Measurements from ENCODE around the gene NPIPB6.
"Not testable (repeated sequence)": the region's sequence is repeated elsewhere in the genome, so short reads cannot be mapped to it uniquely, and the experiment has no call there.

NPIPB6 gene

GRCh38 chr16:28338230-28338629, 25.1 kb downstream of the NPIPB6 start:
- H3K9ac ChIP-seq (ENCODE audit: low read depth, low read length); H3K4me3 ChIP-seq (ENCODE audit: low read length); H3K4me1 ChIP-seq (ENCODE audit: insufficient read depth, low read length); H3K27ac ChIP-seq (ENCODE audit: low read depth, low read length); H3K27me3 ChIP-seq (ENCODE audit: insufficient read depth, low read length); H3K36me3 ChIP-seq (ENCODE audit: insufficient read depth, low read length); H3K9me3 ChIP-seq (ENCODE audit: insufficient read depth, low read depth, low read length): not testable (repeated sequence)
- 87% methylated on average over 3 of the region's 6 CpGs for WGBS

GRCh38 chr16:28336940-28337710, 26.2 kb downstream of the NPIPB6 start:
- WGBS = 97% methylated on average over 3 of the region's 5 CpGs
- H3K36me3 ChIP-seq (ENCODE audit: insufficient read depth, low read length); H3K27me3 ChIP-seq (ENCODE audit: insufficient read depth, low read length); H3K4me1 ChIP-seq (ENCODE audit: insufficient read depth, low read length); H3K9ac ChIP-seq (ENCODE audit: low read depth, low read length); H3K27ac ChIP-seq (ENCODE audit: low read depth, low read length); H3K9me3 ChIP-seq (ENCODE audit: insufficient read depth, low read depth, low read length); H3K4me3 ChIP-seq (ENCODE audit: low read length): not testable (repeated sequence)

GRCh38 chr16:28335678-28336077, 27.6 kb downstream of the NPIPB6 start:
- not testable (repeated sequence) for H3K4me3 ChIP-seq (ENCODE audit: low read length); H3K27me3 ChIP-seq (ENCODE audit: insufficient read depth, low read length); H3K27ac ChIP-seq (ENCODE audit: low read depth, low read length); H3K9ac ChIP-seq (ENCODE audit: low read depth, low read length); H3K36me3 ChIP-seq (ENCODE audit: insufficient read depth, low read length); H3K9me3 ChIP-seq (ENCODE audit: insufficient read depth, low read depth, low read length); H3K4me1 ChIP-seq (ENCODE audit: insufficient read depth, low read length)
- 85% methylated on average over 6 of the region's 8 CpGs for WGBS

DNA sequence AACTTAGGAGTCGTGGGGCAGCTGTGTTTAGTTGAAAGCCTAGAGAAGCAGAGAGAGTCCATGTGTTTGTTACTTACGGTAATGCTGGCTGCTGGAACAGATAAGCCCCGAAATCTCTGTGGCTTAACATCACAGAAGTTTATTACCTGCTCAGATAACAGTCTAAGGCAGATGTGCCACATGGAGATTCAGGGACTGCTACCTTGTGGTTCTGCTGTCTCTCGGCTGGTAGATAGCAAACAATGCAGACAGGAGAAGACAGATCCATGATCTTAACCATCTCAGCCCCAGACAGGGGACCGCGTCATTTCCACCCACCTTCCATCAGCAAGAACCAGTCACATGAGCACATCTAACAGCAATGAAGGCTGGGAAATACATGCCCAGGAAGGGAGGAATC, 30.7 kb downstream of the NPIPB6 start:
- H3K4me3 ChIP-seq (ENCODE audit: low read length); H3K4me1 ChIP-seq (ENCODE audit: insufficient read depth, low read length); H3K9ac ChIP-seq (ENCODE audit: low read depth, low read length); H3K36me3 ChIP-seq (ENCODE audit: insufficient read depth, low read length); H3K9me3 ChIP-seq (ENCODE audit: insufficient read depth, low read depth, low read length); H3K27ac ChIP-seq (ENCODE audit: low read depth, low read length); H3K27me3 ChIP-seq (ENCODE audit: insufficient read depth, low read length): not testable (repeated sequence)
- 83% methylated on average over 3 of the region's 6 CpGs for WGBS

GRCh38 chr16:28330981-28331380, 32.3 kb downstream of the NPIPB6 start:
- H3K9ac ChIP-seq (ENCODE audit: low read depth, low read length); H3K27me3 ChIP-seq (ENCODE audit: insufficient read depth, low read length); H3K4me3 ChIP-seq (ENCODE audit: low read length); H3K27ac ChIP-seq (ENCODE audit: low read depth, low read length); H3K36me3 ChIP-seq (ENCODE audit: insufficient read depth, low read length); H3K4me1 ChIP-seq (ENCODE audit: insufficient read depth, low read length); H3K9me3 ChIP-seq (ENCODE audit: insufficient read depth, low read depth, low read length): not testable (repeated sequence)
- 91% methylated on average over 2 of the region's 2 CpGs for WGBS

DNA sequence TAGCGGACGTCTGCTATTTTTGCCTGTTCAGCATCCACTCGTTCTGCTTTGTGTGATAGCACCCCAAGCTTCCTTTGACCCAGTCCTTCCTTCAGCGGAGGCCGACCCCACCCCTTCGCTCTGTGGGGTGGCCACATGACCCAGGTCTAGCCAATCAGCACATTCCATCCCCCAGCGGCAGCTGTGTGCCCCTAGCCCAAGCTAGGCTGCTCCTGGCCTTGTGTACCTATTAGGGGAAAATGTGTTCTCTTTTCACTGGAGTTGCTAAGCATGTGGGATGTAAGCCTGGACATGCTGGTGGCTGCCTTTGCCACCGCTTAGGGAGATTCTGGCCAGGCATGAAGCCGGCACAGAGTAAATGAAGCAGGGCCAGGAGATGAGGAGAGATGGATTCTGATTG, 33.1 kb downstream of the NPIPB6 start:
- not testable (repeated sequence) for H3K27ac ChIP-seq (ENCODE audit: low read depth, low read length); H3K4me3 ChIP-seq (ENCODE audit: low read length); H3K9me3 ChIP-seq (ENCODE audit: insufficient read depth, low read depth, low read length); H3K4me1 ChIP-seq (ENCODE audit: insufficient read depth, low read length); H3K36me3 ChIP-seq (ENCODE audit: insufficient read depth, low read length); H3K27me3 ChIP-seq (ENCODE audit: insufficient read depth, low read length); H3K9ac ChIP-seq (ENCODE audit: low read depth, low read length)
- 38% methylated on average over 5 of the region's 9 CpGs for WGBS

DNA sequence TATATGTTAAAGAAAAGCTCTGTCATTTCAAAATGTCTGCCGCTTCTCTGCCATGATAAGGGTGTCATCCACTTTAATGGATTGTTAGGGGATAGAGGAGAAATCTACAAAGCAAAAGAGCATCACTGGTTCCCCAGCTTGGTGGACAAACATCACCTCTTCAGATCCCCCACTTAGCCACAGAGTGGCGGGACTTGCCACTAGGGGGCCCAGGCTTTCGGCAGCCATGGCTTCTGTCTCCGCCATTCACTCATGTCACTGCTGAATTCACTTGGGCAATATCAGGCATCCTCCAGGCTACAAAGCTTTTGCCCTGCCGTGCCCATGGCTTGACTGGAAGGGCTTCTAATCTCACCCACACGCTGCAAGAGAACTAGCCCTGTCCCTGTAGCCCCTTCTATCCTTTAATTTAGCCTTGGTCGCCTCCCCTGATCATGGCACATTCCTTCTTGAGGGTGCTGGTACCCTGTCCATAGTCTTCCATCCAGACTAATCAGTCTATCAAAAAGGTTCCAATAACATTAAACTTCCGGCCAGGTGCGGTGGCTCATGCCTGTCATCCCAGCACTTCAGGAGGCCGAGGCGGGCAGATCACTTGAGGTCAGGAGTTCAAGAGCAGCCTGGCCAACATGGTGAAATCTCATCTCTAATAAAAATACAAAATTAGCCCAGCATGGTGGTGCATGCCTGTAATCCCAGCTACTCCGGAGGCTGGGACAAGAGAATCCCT, 36.3 kb downstream of the NPIPB6 start:
- H3K36me3 ChIP-seq (ENCODE audit: insufficient read depth, low read length) = no peaks in the 10 kb centered on the region
- no peak overlapping the region for H3K4me3 ChIP-seq (ENCODE audit: low read length)
- no peaks in the 10 kb centered on the region for H3K4me1 ChIP-seq (ENCODE audit: insufficient read depth, low read length)
- WGBS = 60% methylated on average over 12 of the region's 12 CpGs
- no peak overlapping the region for H3K27ac ChIP-seq (ENCODE audit: low read depth, low read length)
- H3K9me3 ChIP-seq (ENCODE audit: insufficient read depth, low read depth, low read length) = no peaks in the 10 kb centered on the region
- no peaks in the 10 kb centered on the region for H3K27me3 ChIP-seq (ENCODE audit: insufficient read depth, low read length)
- no peak overlapping the region for H3K9ac ChIP-seq (ENCODE audit: low read depth, low read length)

DNA sequence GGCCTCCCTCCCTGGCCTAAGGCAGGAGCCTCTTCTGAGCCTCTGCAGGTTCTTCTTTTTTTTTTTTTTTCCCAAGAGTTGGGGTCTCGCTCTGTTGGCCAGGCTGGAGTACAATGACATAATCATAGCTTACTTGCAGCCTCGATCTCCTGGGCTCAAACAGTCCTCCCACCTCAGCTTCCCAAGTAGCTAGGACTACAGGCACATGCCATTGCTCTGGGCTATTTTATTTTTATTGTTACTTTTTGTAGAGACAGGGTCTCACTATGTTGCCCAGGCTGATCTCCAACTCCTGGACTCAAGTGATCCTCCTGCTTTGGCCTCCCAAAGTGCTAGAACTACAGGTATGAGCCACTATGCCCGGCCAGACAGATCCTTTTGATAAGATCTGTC, 38.4 kb downstream of the NPIPB6 start:
- H3K4me1 ChIP-seq (ENCODE audit: insufficient read depth, low read length) = no peaks in the 10 kb centered on the region
- no peak overlapping the region for H3K4me3 ChIP-seq (ENCODE audit: low read length)
- H3K27me3 ChIP-seq (ENCODE audit: insufficient read depth, low read length) = no peaks in the 10 kb centered on the region
- 0 out of 2 replicates have a peak, but pooled peaks cover 2% of the 10 kb centered on the region for H3K36me3 ChIP-seq (ENCODE audit: insufficient read depth, low read length)
- H3K9ac ChIP-seq (ENCODE audit: low read depth, low read length) = no peak overlapping the region
- WGBS = 88% methylated on average over 3 of the region's 3 CpGs
- H3K27ac ChIP-seq (ENCODE audit: low read depth, low read length) = no peak overlapping the region
- no peaks in the 10 kb centered on the region for H3K9me3 ChIP-seq (ENCODE audit: insufficient read depth, low read depth, low read length)

- no peaks in the 10 kb centered on the region for H3K4me1 ChIP-seq (ENCODE audit: insufficient read depth, low read length)
- no peaks in the 10 kb centered on the region for H3K9me3 ChIP-seq (ENCODE audit: insufficient read depth, low read depth, low read length)
- WGBS = 87% methylated on average over 5 of the region's 5 CpGs
- no peaks in the 10 kb centered on the region for H3K27me3 ChIP-seq (ENCODE audit: insufficient read depth, low read length)
- H3K4me3 ChIP-seq (ENCODE audit: low read length) = no peak overlapping the region
- H3K9ac ChIP-seq (ENCODE audit: low read depth, low read length) = no peak overlapping the region
- peaks cover 7% of the 10 kb centered on the region for H3K36me3 ChIP-seq (ENCODE audit: insufficient read depth, low read length)
- H3K27ac ChIP-seq (ENCODE audit: low read depth, low read length) = no peak overlapping the region
Observed at GRCh38 chr16:28324235-28324886, 38.9 kb downstream of the NPIPB6 start.

DNA sequence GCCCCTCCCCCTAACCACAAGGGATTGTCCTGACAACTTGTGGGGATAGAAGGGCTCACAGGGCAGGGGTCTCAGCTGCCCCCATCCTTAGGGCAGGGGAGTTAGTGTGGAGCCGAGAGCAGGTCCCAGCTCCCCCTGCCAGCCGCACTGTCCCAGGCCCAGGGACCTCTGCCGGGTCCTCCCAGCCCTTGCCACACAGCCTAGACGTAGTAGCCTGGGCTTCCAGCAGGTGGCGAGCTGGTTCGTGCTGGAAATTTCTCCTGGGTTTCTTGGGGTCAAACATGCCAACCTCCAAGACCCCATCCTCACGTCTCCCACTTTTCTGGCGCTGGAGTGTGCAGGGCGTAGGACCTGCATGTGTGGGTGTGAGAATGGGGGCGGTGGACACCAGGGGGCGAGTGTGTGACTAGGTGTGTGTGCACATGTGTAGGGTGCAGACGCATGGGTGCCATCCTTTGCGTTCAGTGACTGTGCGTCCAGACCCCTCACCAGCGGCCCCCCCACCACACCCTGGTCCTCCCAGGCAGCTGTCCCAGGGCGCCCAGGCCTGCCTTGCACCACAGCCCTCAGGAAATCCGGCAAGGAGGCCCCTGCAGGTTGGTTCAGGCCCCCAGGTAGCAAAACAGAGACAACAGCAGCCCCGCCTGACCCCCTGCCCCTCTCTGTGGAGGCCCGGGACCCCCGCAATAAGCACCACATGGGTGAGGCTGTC, 41.5 kb downstream of the NPIPB6 start:
- peaks cover 24% of the 10 kb centered on the region for H3K36me3 ChIP-seq (ENCODE audit: insufficient read depth, low read length)
- no peaks in the 10 kb centered on the region for H3K27me3 ChIP-seq (ENCODE audit: insufficient read depth, low read length)
- H3K9ac ChIP-seq (ENCODE audit: low read depth, low read length) = no peak overlapping the region
- H3K27ac ChIP-seq (ENCODE audit: low read depth, low read length) = no peak overlapping the region
- WGBS = 79% methylated on average over 20 of the region's 20 CpGs
- no peaks in the 10 kb centered on the region for H3K9me3 ChIP-seq (ENCODE audit: insufficient read depth, low read depth, low read length)
- H3K4me3 ChIP-seq (ENCODE audit: low read length) = no peak overlapping the region
- no peaks in the 10 kb centered on the region for H3K4me1 ChIP-seq (ENCODE audit: insufficient read depth, low read length)

DNA sequence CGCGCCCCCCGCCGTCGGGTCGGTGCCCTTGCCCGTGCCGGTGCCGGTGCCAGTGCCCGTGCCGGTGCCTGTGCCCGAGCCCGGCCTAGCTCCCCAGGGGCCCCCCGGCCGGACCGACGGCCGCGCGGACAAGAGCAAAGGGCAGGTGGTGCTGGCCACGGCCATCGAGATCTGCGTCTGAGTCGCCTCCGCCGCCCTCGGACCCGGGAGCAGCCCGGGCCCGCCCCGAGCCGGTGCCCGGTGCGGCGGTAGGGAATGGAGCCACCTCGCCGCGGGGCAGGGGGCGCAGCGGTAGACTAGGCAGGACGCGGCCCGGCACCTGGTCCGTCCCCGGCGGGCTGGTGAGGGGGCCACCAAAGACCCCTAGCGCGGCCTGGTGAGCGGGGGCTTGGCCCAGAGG, 42.6 kb downstream of the NPIPB6 start:
- Histone ChIP-seq H3K9me3 (ENCODE audit: insufficient read depth, low read depth, low read length) (no peaks in the 10 kb centered on the region), H3K27ac (ENCODE audit: low read depth, low read length) (no peak overlapping the region), H3K36me3 (ENCODE audit: insufficient read depth, low read length) (peaks cover 24% of the 10 kb centered on the region), H3K4me1 (ENCODE audit: insufficient read depth, low read length) (no peaks in the 10 kb centered on the region), H3K27me3 (ENCODE audit: insufficient read depth, low read length) (no peaks in the 10 kb centered on the region), H3K9ac (ENCODE audit: low read depth, low read length) (no peak overlapping the region), H3K4me3 (ENCODE audit: low read length) (no peak overlapping the region)
- 96% methylated on average over 49 of the region's 49 CpGs for WGBS
